ENCODE measurements around the gene SDR42E2.

DNA sequence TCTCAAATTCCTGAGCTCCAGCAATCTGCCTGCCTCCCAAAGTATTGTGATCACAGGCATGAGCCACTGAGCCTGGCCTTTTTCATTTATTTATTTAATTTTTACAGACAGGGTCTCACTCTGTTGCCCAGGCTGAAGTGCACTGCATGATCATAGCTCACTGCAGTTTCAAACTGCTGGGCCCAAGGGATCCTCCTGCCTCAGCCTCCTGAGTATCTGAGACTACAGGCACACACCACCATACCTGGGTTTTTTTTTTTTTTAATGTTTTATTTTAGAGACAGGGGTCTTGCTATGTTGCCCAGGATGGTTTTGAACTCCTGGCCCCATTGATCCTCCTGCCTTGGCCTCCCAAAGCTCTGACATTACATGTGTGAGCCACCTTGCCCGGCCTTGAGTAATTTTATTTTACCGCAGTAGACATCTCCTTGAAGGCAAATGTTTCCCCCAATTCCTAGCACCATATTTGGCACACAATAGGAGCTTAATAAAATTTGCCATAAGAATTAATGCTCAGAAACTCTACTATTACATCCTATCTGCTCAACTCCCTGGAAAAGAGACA lies 41.9 kb downstream of the SDR42E2 start:
- TF ChIP-seq EZH2 (IDR thresholded peaks at IDR 0.05; ENCODE audit: borderline replicate concordance, low read length): no peak
- TF ChIP-seq, protein P1, sequence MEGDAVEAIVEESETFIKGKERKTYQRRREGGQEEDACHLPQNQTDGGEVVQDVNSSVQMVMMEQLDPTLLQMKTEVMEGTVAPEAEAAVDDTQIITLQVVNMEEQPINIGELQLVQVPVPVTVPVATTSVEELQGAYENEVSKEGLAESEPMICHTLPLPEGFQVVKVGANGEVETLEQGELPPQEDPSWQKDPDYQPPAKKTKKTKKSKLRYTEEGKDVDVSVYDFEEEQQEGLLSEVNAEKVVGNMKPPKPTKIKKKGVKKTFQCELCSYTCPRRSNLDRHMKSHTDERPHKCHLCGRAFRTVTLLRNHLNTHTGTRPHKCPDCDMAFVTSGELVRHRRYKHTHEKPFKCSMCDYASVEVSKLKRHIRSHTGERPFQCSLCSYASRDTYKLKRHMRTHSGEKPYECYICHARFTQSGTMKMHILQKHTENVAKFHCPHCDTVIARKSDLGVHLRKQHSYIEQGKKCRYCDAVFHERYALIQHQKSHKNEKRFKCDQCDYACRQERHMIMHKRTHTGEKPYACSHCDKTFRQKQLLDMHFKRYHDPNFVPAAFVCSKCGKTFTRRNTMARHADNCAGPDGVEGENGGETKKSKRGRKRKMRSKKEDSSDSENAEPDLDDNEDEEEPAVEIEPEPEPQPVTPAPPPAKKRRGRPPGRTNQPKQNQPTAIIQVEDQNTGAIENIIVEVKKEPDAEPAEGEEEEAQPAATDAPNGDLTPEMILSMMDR (conservative IDR thresholded peaks at IDR 0.05 in 1 of 2, IDR thresholded peaks at IDR 0.05 in 1 of 2; ENCODE audit: extremely low read depth in 1 of 2, insufficient read depth in 1 of 2, low read depth in 1 of 2, low read length in 2 of 2): no peak
